GM19023 (cell line): ENCODE measurements around the gene CEP57L1.
"Not testable (repeated sequence)": the region's sequence is repeated elsewhere in the genome, so short reads cannot be mapped to it uniquely, and the experiment has no call there.

ENCODE experiments used
- ATAC-seq: cut with Tn5 transposase; IDR thresholded peaks from one replicate; pipeline ENCODE4 v1.9.1; 2021; ENCODE audit warnings: mild to moderate bottlenecking, moderate library complexity; ENCODE audit not compliant: unreplicated experiment

Gene CEP57L1

DNA sequence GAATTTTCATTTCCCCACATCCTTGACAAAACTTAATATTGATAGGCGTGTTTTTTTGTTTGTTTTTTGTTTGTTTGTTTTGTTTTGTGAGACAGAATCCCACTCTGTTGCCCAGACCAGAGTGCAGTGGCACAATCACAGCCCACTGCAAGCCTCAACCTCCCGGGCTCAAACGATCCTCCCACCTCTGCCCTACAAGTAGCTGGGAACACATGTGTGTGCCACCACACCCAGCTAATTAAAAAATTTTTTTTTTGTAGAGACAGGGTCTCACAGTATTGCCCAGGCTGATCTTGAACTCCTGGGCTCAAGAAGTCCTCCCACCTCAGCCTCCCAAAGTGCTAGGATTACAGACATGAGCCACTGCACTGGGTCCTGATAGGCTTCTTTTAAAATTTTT, 9.2 kb downstream of the CEP57L1 start:
- ATAC-seq: no peak

DNA sequence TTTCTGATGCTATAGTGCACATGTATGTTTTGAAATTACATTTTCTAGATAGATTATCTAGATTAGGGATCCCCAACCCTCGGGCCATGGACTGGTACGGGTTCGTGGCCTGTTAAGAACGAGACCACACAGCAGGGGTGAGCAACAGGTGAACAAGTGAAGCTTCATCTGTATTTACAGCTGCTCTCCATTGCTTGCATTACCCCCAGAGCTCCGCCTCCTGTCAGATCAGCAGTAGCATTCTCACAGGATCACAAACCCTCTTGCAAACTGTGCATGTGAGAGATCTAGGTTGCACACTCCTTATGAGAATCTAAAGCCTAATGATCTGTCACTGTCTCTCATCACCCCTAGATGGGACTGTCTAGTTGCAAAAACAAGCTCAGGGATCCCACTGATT, 10.4 kb downstream of the CEP57L1 start:
- ATAC-seq: no peak

DNA sequence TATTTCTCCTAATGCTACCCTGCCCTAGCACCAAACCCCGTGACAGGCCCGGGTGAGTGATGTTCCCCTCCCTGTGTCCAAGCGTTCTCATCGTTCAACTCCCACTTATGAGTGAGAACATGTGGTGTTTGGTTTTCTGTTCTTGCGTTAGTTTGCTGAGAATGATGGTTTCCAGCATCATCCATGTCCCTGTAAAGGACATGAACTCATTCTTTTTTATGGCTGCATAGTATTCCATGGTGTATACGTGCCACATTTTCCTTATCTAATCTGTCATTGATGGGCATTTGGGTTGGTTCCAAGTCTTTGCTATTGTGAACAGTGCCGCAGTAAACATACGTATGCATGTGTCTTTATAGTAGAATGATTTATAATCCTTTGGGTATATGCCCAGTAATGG, 14.4 kb downstream of the CEP57L1 start:
- not testable (repeated sequence) for ATAC-seq

DNA sequence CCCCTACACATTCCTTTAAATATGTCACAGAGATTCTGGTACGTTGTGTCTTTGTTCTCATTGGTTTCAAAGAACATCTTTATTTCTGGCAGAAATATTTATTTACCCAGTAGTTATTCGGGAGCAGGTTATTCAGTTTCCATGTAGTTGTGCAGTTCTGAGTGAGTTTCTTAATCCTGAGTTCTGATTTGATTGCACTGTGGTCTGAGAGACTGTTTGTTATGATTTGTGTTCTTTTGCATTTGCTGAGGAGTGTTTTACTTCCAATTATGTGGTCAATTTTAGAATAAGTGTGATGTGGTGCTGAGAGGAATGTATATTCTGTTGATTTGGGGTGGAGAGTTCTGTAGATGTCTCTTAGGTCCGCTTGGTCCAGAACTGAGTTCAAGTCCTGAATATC, 17.4 kb downstream of the CEP57L1 start:
- not testable (repeated sequence) for ATAC-seq

DNA sequence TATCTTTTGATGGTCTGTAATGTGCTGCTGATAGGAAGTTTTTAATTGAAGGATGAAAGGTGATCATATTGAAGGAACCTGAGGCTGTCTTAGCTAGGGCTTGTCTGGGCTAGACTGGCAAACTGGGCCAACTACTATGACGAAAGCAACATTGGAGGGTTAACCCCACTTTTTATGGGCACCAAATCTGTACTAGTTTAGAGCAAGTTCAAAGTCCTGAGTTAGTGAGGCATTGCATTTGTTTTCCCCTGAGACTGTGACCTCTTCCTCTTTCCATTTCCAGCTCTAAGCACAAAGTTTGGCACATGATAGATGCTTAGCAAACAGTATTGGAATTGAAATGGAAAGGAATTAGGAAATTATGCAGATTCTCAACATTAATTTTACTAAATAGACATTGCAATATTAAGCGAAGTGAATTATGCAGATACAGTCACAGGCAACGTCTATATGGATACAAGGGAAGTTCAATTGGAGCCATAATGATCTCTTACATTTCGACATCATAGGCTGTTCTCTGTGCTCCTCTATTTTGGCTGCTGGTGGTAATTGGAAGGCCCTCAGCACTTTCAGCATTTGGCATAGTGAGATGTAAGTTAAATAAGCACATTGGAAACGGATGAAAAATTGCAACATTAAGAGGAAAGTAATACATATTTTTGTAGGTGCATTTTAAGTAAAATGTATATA, 22.2 kb downstream of the CEP57L1 start:
- peak; percentile 79 for ATAC-seq

DNA sequence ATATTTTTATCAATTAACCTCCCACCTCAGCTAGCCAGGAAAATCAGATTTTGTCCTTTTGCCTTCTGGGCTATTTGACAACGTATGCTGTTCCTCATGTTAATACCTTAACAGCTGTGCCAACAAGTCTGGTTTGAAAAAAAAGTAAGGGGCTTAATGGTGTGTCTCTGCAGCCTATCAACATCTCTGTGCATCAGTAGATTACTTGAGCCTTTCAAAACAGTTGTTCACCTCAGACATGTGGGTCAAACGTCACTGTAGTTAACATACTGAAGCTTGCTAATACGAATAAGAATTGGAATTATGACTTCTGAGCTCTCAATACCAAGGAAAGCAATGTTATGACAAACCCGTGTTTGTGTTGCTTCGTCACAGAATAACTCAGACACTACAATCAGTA, 23.0 kb downstream of the CEP57L1 start:
- ATAC-seq: no peak

DNA sequence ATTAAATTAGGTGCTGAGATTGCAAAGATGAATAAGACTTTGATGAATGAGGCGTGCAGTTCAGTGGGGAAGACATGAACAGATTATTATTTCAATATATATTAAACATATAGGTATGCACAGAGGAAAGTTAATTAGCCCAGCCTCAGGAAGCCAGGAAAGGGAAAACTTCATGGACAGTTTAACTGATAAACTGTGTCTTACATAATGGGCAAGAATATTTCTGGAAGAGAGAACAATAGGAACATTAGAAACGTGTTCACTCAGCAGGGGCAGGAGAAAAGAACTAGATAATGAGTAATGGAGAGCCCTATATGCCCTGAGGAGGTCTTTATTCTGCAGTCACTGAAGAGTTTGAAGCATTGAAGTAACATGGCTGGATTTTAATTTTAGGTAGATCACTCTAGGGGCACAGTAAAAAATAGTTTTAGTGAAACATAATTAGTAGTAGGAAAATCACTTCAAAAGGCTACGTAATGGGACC, 23.6 kb downstream of the CEP57L1 start:
- ATAC-seq: no peak

DNA sequence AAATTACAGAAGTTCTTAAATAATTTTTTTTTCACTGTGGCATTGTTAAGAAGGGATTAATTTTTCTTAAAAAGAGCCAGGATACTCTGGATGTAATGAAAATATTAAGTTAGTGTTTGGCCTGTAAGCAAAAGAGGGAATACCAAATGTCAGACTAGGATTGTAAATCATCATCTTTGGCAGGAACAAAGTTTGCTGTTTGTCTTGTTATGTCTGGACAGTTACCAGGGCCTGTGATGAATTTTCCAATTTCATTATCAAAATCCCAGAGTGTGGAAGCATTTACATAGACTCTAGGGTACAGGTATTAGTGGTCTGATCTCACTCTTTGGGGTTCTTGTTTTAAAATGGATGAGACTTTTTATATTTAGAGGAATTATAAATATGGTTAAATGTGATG, 26.1 kb downstream of the CEP57L1 start:
- ATAC-seq: no peak

DNA sequence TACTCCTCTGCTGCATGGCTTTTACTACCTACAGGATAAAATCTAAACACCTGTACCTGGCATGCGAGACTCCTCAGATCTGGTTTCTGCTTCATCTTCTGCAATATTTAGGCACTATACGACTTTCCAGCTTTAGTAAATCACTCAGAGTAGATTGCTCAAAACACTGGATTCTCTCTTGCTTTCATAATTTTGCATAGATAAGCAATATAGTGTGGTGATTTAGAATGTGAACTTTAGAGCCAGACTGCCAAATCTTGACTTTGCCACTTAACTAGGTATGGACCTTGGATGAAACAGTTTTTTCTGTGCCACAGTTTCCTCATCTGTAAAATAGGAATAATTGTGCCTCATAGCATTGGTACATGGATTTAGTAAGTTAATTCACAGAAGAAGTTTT, 28.9 kb downstream of the CEP57L1 start:
- no peak for ATAC-seq

DNA sequence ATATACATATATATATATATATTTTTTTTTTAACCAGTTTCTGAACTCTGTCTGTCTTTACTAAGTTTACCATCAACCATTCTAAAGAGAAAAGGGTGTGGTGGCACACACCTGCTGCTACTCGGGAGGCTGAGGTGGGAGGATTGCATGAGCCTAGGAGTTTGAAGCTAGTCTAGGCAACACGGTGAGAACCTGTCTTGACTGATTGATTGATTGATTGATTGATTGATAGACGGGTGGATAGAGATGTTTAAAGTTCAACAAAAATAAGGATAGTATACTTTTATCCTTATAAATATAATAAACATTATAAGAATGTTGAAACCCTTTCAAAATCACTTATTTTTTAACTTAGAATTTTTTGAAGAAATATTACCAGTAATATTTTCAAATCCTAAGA, 30.2 kb downstream of the CEP57L1 start:
- ATAC-seq: no peak

DNA sequence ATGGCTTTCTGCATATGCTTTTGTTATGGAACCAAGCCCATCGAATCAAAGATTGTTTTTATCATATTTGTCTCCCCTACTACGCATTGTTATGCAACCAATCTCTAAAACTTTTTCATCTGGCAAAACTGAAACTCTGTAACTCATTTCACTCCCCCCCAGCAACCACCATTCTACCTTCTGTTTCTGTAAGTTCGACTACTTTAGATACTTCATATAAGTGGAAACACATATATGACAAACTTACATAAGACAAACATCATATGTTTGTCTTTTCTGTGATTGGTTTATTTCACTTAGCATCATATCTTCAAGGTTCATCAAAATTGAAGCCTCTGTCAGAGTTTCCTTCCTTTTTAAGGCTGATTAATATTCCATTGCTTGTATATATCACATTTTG, 34.8 kb downstream of the CEP57L1 start:
- no peak for ATAC-seq

DNA sequence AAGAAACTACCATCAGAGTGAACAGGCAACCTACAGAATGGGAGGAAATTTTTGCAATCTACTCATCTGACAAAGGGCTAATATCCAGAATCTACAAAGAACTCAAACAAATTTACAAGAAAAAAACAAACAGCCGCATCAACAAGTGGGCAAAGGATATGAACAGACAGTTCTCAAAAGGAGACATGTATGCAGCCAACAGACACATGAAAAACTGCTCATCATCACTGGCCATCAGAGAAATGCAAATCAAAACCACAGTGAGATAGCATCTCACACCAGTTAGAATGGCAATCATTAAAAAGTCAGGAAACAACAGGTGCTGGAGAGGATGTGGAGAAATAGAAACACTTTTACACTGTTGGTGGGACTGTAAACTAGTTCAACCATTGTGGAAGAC, 40.3 kb downstream of the CEP57L1 start:
- not testable (repeated sequence) for ATAC-seq

DNA sequence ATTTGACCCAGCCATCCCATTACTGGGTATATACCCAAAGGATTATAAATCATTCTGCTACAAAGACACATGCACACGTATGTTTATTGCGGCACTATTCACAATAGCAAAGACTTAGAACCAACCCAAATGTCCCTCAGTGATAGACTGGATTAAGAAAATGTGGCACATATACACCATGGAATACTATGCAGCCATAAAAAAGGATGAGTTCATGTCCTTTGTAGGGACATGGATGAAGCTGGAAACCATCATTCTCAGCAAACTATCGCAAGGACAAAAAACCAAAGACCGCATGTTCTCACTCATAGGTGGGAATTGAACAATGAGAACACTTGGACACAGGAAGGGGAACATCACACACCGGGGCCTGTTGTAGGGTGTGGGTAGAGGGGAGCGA, 40.7 kb downstream of the CEP57L1 start:
- ATAC-seq: not testable (repeated sequence)

DNA sequence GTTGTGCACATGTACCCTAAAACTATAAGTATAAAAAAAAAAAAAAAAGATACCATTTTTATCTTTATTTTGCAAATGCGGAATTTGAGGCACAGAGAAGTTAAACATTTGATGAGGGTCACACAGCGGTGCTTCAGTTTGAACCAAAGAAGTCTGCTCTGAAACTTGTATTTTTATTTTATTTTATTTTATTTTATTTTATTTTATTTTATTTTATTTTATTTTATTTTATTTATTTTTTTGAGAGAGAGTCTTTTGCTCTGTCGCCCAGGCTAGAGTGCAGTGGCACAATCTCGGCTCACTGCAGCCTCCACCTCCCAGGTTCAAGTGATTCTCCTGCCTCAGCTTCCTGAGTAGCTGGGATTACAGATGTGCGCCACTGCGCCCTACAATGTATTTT, 41.2 kb downstream of the CEP57L1 start:
- not testable (repeated sequence) for ATAC-seq

DNA sequence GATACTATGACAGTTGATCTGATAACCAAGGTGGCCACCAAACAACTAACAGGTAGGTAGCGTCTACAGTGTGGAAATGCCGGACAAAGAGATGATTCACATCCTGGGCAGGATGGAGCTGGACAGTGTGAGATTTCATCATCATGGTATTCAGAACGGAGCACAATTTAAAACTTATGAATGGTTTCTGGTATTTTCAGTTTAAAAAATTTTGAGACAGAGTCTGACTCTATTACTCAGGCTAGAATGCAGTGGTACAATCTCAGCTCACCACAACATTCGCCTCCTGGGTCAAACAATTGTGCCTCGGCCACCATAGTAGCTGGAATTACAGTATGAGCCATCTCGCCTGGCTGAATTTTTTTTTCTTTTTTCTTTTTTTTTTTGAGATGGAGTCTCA, 43.8 kb downstream of the CEP57L1 start:
- no peak for ATAC-seq

DNA sequence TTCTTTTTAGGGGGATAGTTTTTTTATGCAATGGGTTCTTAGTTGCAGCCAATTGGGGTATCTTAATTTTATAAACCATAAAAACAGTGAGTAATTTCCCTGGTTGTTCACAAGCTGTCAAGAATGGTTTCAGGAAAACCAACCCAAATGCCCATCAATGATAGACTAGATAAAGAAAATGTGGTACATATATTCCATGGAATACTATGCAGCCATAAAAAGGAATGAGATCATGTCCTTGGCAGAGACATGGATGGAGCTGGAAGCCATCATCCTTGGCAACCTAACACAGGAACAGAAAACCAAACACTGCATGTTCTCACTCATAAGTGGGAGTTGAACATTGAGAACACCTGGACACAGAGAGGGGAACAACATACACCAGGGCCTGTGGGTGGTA, 46.8 kb downstream of the CEP57L1 start:
- not testable (repeated sequence) for ATAC-seq

DNA sequence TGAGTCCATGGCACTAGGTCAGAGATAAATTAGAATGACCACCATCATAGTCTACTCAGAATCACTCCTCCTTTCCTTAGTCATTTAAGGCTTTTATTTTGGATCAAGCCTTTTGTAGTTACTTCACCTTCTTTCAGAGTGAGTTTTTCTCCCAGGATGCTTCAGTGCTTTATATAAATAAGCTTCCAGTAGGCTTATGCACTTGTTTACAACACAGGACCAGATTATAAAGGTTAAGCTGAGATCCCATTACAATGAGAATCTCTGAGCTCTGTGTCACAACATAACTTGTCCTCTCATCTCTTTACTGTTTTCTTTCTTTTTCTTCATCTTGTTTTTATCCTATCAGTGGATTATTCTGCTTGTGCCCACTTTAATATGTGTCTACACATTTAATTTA, 47.9 kb downstream of the CEP57L1 start:
- no peak for ATAC-seq

DNA sequence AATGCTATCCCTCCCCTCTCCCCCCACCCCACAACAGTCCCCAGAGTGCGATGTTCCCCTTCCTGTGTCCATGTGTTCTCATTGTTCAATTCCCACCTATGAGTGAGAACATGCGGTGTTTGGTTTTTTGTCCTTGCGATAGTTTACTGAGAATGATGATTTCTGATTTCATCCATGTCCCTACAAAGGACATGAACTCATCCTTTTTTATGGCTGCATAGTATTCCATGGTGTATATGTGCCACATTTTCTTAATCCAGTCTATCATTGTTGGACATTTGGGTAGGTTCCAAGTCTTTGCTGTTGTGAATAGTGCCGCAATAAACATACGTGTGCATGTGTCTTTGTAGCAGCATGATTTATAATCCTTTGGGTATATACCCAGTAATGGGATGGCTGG, 52.9 kb downstream of the CEP57L1 start:
- not testable (repeated sequence) for ATAC-seq

DNA sequence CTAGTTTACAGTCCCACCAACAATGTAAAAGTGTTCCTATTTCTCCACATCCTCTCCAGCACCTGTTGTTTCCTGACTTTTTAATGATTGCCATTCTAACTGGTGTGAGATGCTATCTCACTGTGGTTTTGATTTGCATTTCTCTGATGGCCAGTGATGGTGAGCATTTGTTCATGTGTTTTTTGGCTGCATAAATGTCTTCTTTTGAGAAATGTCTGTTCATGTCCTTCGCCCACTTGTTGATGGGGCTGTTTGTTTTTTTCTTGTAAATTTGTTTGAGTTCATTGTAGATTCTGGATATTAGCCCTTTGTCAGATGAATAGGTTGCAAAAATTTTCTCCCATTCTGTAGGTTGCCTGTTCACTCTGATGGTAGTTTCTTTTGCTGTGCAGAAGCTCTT, 53.4 kb downstream of the CEP57L1 start:
- ATAC-seq: not testable (repeated sequence)

DNA sequence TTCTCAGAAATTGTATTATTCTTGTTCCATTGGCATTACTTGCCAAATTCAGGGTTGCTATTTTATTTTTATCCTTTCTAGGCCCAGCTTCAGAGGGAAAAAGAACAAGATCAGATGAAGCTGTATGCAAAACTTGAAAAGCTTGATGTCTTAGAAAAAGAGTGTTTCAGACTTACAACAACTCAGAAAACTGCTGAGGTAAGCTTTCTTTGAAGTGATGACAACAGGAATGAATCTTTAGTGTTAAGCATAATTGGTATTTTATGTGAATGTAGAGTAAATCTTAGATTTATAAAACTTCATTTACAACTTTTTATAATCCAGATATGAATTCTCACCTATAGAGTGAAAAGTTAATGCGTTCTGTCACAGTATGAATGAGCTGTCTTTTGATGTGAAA, 58.4 kb downstream of the CEP57L1 start:
- ATAC-seq: no peak

DNA sequence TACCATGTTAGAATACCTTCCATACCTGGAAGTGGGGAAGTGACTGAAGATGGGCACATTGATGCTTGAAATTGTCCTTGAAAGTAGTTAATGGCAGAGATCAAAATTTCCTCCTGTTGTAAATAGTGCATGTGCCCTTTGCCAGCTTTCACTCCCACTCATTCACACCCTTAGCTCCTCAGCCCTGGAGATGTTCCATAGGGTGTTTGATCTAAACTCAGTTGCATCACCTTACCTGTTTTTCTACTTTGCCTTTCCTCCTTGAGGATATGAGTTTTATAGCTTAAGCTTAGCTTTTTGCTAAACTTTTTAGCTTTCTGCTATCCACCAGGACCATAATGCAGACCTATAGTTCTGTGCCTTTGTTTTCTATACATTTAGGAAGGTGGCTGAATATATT, 69.0 kb downstream of the CEP57L1 start:
- no peak for ATAC-seq

DNA sequence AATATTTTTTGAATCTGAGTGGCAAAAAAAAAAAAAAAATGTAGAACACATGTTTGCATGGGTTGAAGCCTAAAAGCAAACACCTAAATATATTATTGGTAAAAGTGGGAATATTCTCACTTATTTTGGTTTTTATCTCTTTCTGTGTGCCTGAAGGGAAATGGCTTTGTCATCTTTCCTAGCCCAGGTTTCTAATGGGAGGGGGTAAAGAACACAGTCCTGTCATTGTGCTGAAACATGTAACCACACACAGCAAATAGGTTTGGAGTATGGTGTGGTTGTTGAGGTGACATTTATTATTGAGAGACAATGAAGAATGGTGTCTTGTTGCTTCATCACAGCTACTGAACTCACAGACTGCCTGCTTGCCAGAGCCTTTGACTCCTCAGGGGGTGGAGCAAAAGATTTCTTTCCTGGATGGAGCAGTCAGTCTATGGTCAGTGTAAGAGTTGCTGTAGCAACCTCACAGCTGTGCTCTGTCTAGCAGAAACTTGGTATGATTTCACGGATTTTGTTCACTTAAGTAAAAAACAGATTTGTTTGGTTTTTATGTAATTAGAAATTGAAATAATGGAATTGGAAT, 70.2 kb downstream of the CEP57L1 start:
- ATAC-seq: no peak

DNA sequence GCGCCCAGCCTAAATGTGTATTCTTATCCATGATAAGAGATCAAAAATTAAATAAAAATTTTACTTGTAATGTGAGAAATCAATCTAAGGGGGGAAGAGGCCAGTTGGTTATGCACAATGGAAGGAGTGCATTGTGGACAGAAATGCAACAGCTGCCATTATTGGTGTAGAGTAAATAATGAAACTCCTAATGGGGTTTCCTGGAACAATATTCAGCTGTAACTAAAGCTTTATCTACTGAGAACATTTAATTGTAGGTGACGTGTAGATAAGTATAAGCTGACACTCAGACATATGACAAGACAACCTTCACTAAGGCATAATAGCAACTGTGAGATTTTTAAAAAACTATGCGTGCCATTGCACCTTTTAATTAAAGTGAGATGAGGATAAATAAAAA, 71.4 kb downstream of the CEP57L1 start:
- ATAC-seq: no peak
